ENCODE measurements around the gene FGF7. TPM values are rescaled to one million over a fixed set of nuclear protein-coding genes. Genes with fewer than 3 reads are reported as not detected.
A peak's percentile ranks its signal among the peaks of the same experiment; 100 is the strongest.
"Not testable (repeated sequence)": the region's sequence is repeated elsewhere in the genome, so short reads cannot be mapped to it uniquely, and the experiment has no call there.

Gene FGF7, protein sequence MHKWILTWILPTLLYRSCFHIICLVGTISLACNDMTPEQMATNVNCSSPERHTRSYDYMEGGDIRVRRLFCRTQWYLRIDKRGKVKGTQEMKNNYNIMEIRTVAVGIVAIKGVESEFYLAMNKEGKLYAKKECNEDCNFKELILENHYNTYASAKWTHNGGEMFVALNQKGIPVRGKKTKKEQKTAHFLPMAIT
- 1 to 10 TPM; 2.7 to 4.3 TPM for polyA plus RNA-seq

DNA sequence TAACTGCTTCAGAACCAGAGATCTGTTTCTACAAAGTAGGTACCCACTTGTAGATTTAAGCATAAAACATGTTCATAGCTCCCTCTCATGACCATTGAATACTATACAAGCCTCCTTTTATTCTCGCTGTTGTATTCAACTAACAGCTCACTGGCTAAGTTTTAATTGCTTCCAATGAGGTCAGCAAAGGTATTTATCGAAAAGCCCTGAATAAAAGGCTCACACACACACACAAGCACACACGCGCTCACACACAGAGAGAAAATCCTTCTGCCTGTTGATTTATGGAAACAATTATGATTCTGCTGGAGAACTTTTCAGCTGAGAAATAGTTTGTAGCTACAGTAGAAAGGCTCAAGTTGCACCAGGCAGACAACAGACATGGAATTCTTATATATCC lies at the start of gene FGF7:
FGF7 (plus strand) TSS at position 222 of the 400 bp plus-strand sequence. CDS start 1,056 bp downstream, outside the sequence.
- peak within 1 kb of the TSS in 1 of 2 donors; percentile 50 for H3K4me3 ChIP-seq (ENCODE audit: low read depth in 1 of 2, low read length in 2 of 2)
- peak within 1 kb of the TSS in 1 of 2 donors; percentile 10 for H3K27ac ChIP-seq (ENCODE audit: low read depth in 2 of 2, low read length in 1 of 2)
- H3K9me3 ChIP-seq (ENCODE audit: control insufficient read depth in 2 of 2, insufficient read depth in 1 of 2, low read depth in 1 of 2, low read length in 1 of 2), result no peaks in the 10 kb centered on the region
- WGBS, 2 donors, result 52 to 54% methylated on average over 4 of the region's 4 CpGs
- no peaks in the 10 kb centered on the region for H3K36me3 ChIP-seq (ENCODE audit: control insufficient read depth in 2 of 2, insufficient read depth in 2 of 2, low read length in 1 of 2)
- H3K27me3 ChIP-seq (ENCODE audit: control insufficient read depth in 1 of 2, insufficient read depth in 2 of 2, low read length in 2 of 2), result no peaks in the 10 kb centered on the region
- no peaks in the 10 kb centered on the region for H3K4me1 ChIP-seq (ENCODE audit: control insufficient read depth in 2 of 2, insufficient read depth in 2 of 2, low read length in 1 of 2)

- Histone ChIP-seq H3K27ac (ENCODE audit: low read depth in 2 of 2, low read length in 1 of 2) (no peak overlapping the region), H3K36me3 (ENCODE audit: control insufficient read depth in 2 of 2, insufficient read depth in 2 of 2, low read length in 1 of 2) (no peaks in the 10 kb centered on the region), H3K4me3 (ENCODE audit: low read depth in 1 of 2, low read length in 2 of 2) (no peak overlapping the region), H3K9me3 (ENCODE audit: control insufficient read depth in 2 of 2, insufficient read depth in 1 of 2, low read depth in 1 of 2, low read length in 1 of 2) (no peaks in the 10 kb centered on the region), H3K4me1 (ENCODE audit: control insufficient read depth in 2 of 2, insufficient read depth in 2 of 2, low read length in 1 of 2) (no peaks in the 10 kb centered on the region), H3K27me3 (ENCODE audit: control insufficient read depth in 1 of 2, insufficient read depth in 2 of 2, low read length in 2 of 2) (no peaks in the 10 kb centered on the region)
- 81 to 82% methylated on average over 4 of the region's 4 CpGs for WGBS, 2 donors
Measured at GRCh38 chr15:49379996-49380395, 43.0 kb upstream of the FGF7 start.

DNA sequence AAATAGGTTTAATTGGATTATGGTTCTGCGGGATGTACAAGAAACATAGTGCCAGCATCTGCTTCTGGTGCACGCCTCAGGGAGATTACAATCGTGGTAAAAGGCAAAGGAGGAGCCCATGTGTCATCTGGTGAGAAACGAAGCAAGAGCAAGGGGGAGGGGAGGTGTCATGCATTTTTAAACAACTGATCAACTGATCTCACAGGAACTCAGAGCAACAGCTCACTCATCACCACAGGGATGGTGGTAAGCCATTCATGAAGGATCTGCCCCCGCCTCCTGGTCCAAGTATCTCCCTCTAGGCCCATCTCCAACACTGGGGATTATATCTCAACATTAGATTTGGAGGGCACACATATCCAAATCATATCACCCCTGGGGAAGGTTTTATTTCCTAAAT lies 42.1 kb upstream of the FGF7 start:
- no peaks in the 10 kb centered on the region for H3K36me3 ChIP-seq (ENCODE audit: control insufficient read depth in 2 of 2, insufficient read depth in 2 of 2, low read length in 1 of 2)
- 76% methylated on average over 5 of the region's 5 CpGs for WGBS, 2 donors
- H3K27ac ChIP-seq (ENCODE audit: low read depth in 2 of 2, low read length in 1 of 2), result no peak overlapping the region
- no peaks in the 10 kb centered on the region for H3K9me3 ChIP-seq (ENCODE audit: control insufficient read depth in 2 of 2, insufficient read depth in 1 of 2, low read depth in 1 of 2, low read length in 1 of 2)
- no peaks in the 10 kb centered on the region for H3K4me1 ChIP-seq (ENCODE audit: control insufficient read depth in 2 of 2, insufficient read depth in 2 of 2, low read length in 1 of 2)
- H3K27me3 ChIP-seq (ENCODE audit: control insufficient read depth in 1 of 2, insufficient read depth in 2 of 2, low read length in 2 of 2), result no peaks in the 10 kb centered on the region
- H3K4me3 ChIP-seq (ENCODE audit: low read depth in 1 of 2, low read length in 2 of 2), result no peak overlapping the region

DNA sequence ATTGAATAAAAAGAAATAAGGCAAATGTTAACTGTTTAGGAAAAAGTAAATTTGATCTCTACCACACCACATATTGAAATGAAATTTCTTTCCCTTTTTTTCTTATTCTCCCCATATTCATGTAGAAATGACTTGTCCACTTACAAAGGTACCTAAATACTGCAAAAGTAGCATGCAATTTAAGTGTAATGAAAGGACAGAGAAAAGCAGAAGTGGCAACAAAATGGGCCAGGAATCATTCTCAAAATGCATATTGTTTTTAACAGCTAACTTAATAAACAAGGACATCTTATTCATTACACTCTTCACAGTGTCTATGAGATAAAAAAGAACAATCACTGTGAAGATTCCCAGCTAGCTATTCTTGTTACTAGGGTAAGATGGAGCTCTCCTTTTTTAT lies 40.6 kb upstream of the FGF7 start:
- Histone ChIP-seq H3K27me3 (ENCODE audit: control insufficient read depth in 1 of 2, insufficient read depth in 2 of 2, low read length in 2 of 2) (no peaks in the 10 kb centered on the region), H3K4me1 (ENCODE audit: control insufficient read depth in 2 of 2, insufficient read depth in 2 of 2, low read length in 1 of 2) (no peaks in the 10 kb centered on the region), H3K36me3 (ENCODE audit: control insufficient read depth in 2 of 2, insufficient read depth in 2 of 2, low read length in 1 of 2) (no peaks in the 10 kb centered on the region), H3K9me3 (ENCODE audit: control insufficient read depth in 2 of 2, insufficient read depth in 1 of 2, low read depth in 1 of 2, low read length in 1 of 2) (no peaks in the 10 kb centered on the region), H3K27ac (ENCODE audit: low read depth in 2 of 2, low read length in 1 of 2) (no peak overlapping the region), H3K4me3 (ENCODE audit: low read depth in 1 of 2, low read length in 2 of 2) (no peak overlapping the region)

GRCh38 chr15:49383266-49383665 lies 39.8 kb upstream of the FGF7 start:
- H3K36me3 ChIP-seq (ENCODE audit: control insufficient read depth in 2 of 2, insufficient read depth in 2 of 2, low read length in 1 of 2), result no peaks in the 10 kb centered on the region
- H3K27ac ChIP-seq (ENCODE audit: low read depth in 2 of 2, low read length in 1 of 2), result no peak overlapping the region
- 47 to 50% methylated on average over 1 of the region's 1 CpG for WGBS, 2 donors
- H3K9me3 ChIP-seq (ENCODE audit: control insufficient read depth in 2 of 2, insufficient read depth in 1 of 2, low read depth in 1 of 2, low read length in 1 of 2), result no peaks in the 10 kb centered on the region
- H3K4me1 ChIP-seq (ENCODE audit: control insufficient read depth in 2 of 2, insufficient read depth in 2 of 2, low read length in 1 of 2), result no peaks in the 10 kb centered on the region
- H3K27me3 ChIP-seq (ENCODE audit: control insufficient read depth in 1 of 2, insufficient read depth in 2 of 2, low read length in 2 of 2), result no peaks in the 10 kb centered on the region
- H3K4me3 ChIP-seq (ENCODE audit: low read depth in 1 of 2, low read length in 2 of 2), result no peak overlapping the region

- Histone ChIP-seq H3K27me3 (ENCODE audit: control insufficient read depth in 1 of 2, insufficient read depth in 2 of 2, low read length in 2 of 2) (no peaks in the 10 kb centered on the region), H3K36me3 (ENCODE audit: control insufficient read depth in 2 of 2, insufficient read depth in 2 of 2, low read length in 1 of 2) (no peaks in the 10 kb centered on the region), H3K27ac (ENCODE audit: low read depth in 2 of 2, low read length in 1 of 2) (no peak overlapping the region), H3K4me3 (ENCODE audit: low read depth in 1 of 2, low read length in 2 of 2) (no peak overlapping the region), H3K9me3 (ENCODE audit: control insufficient read depth in 2 of 2, insufficient read depth in 1 of 2, low read depth in 1 of 2, low read length in 1 of 2) (no peaks in the 10 kb centered on the region), H3K4me1 (ENCODE audit: control insufficient read depth in 2 of 2, insufficient read depth in 2 of 2, low read length in 1 of 2) (no peaks in the 10 kb centered on the region)
- WGBS, 2 donors, result 69 to 81% methylated on average over 2 of the region's 2 CpGs
Measured at GRCh38 chr15:49387471-49387870, 35.6 kb upstream of the FGF7 start.

DNA sequence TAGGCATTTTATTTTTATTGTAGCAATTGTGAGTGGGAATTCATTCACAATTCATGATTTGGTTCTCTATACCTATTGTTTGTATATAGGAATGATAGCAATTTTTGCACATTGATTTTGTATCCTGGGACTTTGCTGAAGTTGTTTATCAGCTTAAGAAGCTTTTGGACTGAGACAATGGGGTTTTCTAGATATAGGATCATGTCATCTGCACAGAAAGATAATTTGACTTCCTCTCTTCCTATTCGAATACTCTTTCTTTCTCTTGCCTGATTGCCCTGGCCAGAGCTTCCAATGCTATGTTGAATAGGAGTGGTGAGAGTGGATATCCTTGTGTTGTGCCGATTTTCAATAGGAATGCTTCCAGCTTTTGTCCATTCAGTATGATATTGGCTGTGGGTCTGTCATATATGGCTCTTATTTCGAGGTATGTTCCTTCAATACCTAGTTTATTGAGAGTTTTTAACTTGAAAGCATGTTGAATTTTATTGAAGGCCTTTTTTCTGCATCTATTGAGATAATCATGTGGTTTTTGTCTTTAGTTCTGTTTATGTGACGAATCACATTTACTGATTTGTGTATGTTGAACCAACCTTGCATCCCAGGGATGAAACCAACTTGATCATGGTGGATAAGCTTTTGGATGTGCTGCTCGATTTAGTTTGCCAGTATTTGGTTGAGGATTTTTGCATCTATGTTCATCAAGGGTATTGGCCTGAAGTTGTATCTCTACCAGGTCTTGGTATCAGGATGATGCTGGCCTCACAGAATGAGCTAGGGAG lies 20.3 kb upstream of the FGF7 start:
- not testable (repeated sequence) for H3K36me3 ChIP-seq (ENCODE audit: control insufficient read depth in 2 of 2, insufficient read depth in 2 of 2, low read length in 1 of 2); H3K9me3 ChIP-seq (ENCODE audit: control insufficient read depth in 2 of 2, insufficient read depth in 1 of 2, low read depth in 1 of 2, low read length in 1 of 2); H3K4me3 ChIP-seq (ENCODE audit: low read depth in 1 of 2, low read length in 2 of 2); H3K4me1 ChIP-seq (ENCODE audit: control insufficient read depth in 2 of 2, insufficient read depth in 2 of 2, low read length in 1 of 2); H3K27me3 ChIP-seq (ENCODE audit: control insufficient read depth in 1 of 2, insufficient read depth in 2 of 2, low read length in 2 of 2); H3K27ac ChIP-seq (ENCODE audit: low read depth in 2 of 2, low read length in 1 of 2)
- 77 to 84% methylated on average over 5 of the region's 5 CpGs for WGBS, 2 donors

- WGBS, 2 donors, result 90 to 91% methylated on average over 16 to 17 of the region's 17 CpGs
Measured at GRCh38 chr15:49406352-49407118, 16.5 kb upstream of the FGF7 start.

DNA sequence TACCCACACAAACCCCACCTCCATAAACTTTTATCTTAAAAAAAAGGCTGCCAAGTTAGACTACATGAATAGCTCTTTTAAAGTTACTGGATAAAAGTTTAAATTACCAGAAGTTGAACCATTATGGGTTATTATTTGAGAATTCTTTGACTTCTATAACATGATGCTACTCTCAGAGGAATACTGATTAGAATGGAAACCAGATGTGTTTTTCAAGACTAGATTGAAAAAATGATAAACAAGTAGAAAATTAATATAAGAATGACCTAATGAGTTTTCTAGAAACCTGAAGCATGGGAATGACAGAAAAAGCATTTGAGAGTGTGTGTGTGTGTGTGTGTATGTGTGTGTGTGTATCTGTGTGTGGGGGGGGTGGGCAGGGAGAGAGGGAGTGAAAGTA lies 12.4 kb upstream of the FGF7 start:
- no peak overlapping the region for H3K27ac ChIP-seq (ENCODE audit: low read depth in 2 of 2, low read length in 1 of 2)
- no peaks in the 10 kb centered on the region for H3K27me3 ChIP-seq (ENCODE audit: control insufficient read depth in 1 of 2, insufficient read depth in 2 of 2, low read length in 2 of 2)
- H3K9me3 ChIP-seq (ENCODE audit: control insufficient read depth in 2 of 2, insufficient read depth in 1 of 2, low read depth in 1 of 2, low read length in 1 of 2), result no peaks in the 10 kb centered on the region
- H3K4me1 ChIP-seq (ENCODE audit: control insufficient read depth in 2 of 2, insufficient read depth in 2 of 2, low read length in 1 of 2), result no peaks in the 10 kb centered on the region
- no peaks in the 10 kb centered on the region for H3K36me3 ChIP-seq (ENCODE audit: control insufficient read depth in 2 of 2, insufficient read depth in 2 of 2, low read length in 1 of 2)
- H3K4me3 ChIP-seq (ENCODE audit: low read depth in 1 of 2, low read length in 2 of 2), result no peak overlapping the region

More at GRCh38 chr15:49406352-49407118, 16.5 kb upstream of the FGF7 start:
- Histone ChIP-seq H3K4me1 (ENCODE audit: control insufficient read depth in 2 of 2, insufficient read depth in 2 of 2, low read length in 1 of 2) (no peaks in the 10 kb centered on the region), H3K27me3 (ENCODE audit: control insufficient read depth in 1 of 2, insufficient read depth in 2 of 2, low read length in 2 of 2) (no peaks in the 10 kb centered on the region), H3K27ac (ENCODE audit: low read depth in 2 of 2, low read length in 1 of 2) (no peak overlapping the region), H3K4me3 (ENCODE audit: low read depth in 1 of 2, low read length in 2 of 2) (no peak overlapping the region), H3K9me3 (ENCODE audit: control insufficient read depth in 2 of 2, insufficient read depth in 1 of 2, low read depth in 1 of 2, low read length in 1 of 2) (no peaks in the 10 kb centered on the region), H3K36me3 (ENCODE audit: control insufficient read depth in 2 of 2, insufficient read depth in 2 of 2, low read length in 1 of 2) (no peaks in the 10 kb centered on the region)
